Erythroblast (primary cell): ENCODE measurements around the gene SERPINB4.

ENCODE experiments used
- GATA1 ChIP-seq: IDR thresholded peaks from 2 replicates; pipeline ENCODE4 v1.6.1; 2011; ENCODE audit warnings: low read depth, mild to moderate bottlenecking, control low read depth, low read length, moderate library complexity
- POLR2A ChIP-seq: IDR thresholded peaks from 2 replicates; pipeline ENCODE4 v1.6.1; 2011; ENCODE audit warnings: mild to moderate bottlenecking, low read length

DNA sequence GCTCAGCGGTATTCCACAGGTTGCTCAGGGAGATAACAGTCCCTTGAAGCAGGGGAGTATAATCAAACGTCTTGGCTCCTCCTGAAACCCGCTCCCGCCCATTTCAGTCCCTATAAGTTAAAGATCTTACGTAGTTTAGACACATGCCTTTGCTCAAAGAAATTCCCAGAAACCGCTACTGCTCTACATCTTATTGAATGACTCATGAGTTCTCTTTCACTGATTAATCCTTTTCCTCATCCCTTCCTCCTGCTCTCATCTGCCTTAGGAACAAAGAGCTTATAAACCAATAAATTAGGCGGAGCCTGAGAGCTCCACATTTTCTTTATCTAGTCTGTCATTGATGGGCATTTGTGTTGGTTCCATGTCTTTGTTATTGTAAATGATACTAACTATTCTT, 4.2 kb upstream of the SERPINB4 start:
- TF ChIP-seq POLR2A (no peak), GATA1 (no peak)
